Measurements from ENCODE around the gene TEX55.

DNA sequence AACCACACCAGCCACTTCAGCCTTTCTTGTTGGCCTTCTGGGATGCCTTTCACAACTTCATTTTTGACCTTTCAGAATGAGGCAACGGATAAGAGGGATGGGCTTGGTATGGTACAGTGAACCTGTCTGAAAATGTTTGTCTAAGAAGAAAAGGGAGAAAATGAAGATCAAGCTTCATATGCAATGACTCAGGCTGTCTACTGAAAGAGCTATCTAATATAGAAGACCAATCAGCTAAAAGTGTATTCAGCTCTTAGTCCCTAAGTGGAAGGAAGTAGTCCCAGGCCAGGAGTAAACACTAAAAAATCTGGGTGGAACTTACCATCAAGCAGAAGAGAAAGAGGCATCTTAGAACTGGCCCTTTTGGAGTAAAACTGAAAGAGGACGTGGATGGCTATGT, 15.3 kb downstream of the TEX55 start:
- TF ChIP-seq, protein P1, sequence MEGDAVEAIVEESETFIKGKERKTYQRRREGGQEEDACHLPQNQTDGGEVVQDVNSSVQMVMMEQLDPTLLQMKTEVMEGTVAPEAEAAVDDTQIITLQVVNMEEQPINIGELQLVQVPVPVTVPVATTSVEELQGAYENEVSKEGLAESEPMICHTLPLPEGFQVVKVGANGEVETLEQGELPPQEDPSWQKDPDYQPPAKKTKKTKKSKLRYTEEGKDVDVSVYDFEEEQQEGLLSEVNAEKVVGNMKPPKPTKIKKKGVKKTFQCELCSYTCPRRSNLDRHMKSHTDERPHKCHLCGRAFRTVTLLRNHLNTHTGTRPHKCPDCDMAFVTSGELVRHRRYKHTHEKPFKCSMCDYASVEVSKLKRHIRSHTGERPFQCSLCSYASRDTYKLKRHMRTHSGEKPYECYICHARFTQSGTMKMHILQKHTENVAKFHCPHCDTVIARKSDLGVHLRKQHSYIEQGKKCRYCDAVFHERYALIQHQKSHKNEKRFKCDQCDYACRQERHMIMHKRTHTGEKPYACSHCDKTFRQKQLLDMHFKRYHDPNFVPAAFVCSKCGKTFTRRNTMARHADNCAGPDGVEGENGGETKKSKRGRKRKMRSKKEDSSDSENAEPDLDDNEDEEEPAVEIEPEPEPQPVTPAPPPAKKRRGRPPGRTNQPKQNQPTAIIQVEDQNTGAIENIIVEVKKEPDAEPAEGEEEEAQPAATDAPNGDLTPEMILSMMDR (IDR thresholded peaks at IDR 0.05 in 8 of 11, conservative IDR thresholded peaks at IDR 0.05 in 3 of 11) = no peak
- TF ChIP-seq POLR2A (IDR thresholded peaks at IDR 0.05) (no peak), POLR2AphosphoS5 (IDR thresholded peaks at IDR 0.05) (no peak)

All from spleen (tissue), 7 donors.